ENCODE measurements around the gene ZNF70. TPM values are rescaled to one million over a fixed set of nuclear protein-coding genes. Genes with fewer than 3 reads are reported as not detected.
A peak's percentile ranks its signal among the peaks of the same experiment; 100 is the strongest.

Gene ZNF70
- total and polyA plus RNA-seq, 2 donors (not counting 1 experiment from before 2014, with no cell fraction given), result 2.1 to 8.3 TPM

- peak overlapping the region in 4 of 5 experiments; percentile 72 to 95 (median 89) for H3K4me3 ChIP-seq (ENCODE audit: control extremely low read depth in 1 of 5, extremely low read depth in 1 of 5, insufficient read depth in 1 of 5, low read depth in 2 of 5, low read length in 4 of 5)
- H3K4me2 ChIP-seq (replicated peaks; ENCODE audit: low read depth, low read length, poor library complexity, severe bottlenecking), result peak overlapping the region; percentile 80
- H3K27me3 ChIP-seq (replicated peaks in 1 of 4; ENCODE audit: control extremely low read depth in 1 of 4, control insufficient read depth in 3 of 4, insufficient read depth in 4 of 4, low read length in 3 of 4), result no peaks in the 10 kb centered on the region
- DNase-seq (no peak), ATAC-seq (ENCODE audit: low read depth) (no peak)
- H3K36me3 ChIP-seq (replicated peaks in 1 of 2; ENCODE audit: control extremely low read depth in 1 of 2, control insufficient read depth in 1 of 2, extremely low read depth in 1 of 2, insufficient read depth in 2 of 2, low read length in 1 of 2), result peaks cover 0 to 3% of the 10 kb centered on the region in 2 experiments
- H3K9me3 ChIP-seq (ENCODE audit: control extremely low read depth in 1 of 3, control insufficient read depth in 2 of 3, insufficient read depth in 1 of 3, low read length in 2 of 3), result no peaks in the 10 kb centered on the region
- peaks cover 40% of the 10 kb centered on the region for H3K79me2 ChIP-seq (ENCODE audit: control insufficient read depth, insufficient read depth, low read length)
- WGBS (ENCODE audit: insufficient coverage), result 81% methylated on average over 6 of the region's 9 CpGs
- ChIA-PET CTCF (interaction anchor here (3.2 kb wide), 1 partner anchor 63 kb away, joined by 20 read pairs; no protein-coding TSS in a partner anchor), POLR2A (interaction anchor here (0.7 to 2.9 kb wide), 6 partner anchors 9 to 126 kb away, joined by 3 to 29 read pairs (median 8); partner anchors contain the start of genes DERL3, VPREB3 and ZNF70)
- Mint-ChIP-seq H3K27ac (peak overlapping the region; percentile 91), H3K9me3 (ENCODE audit: insufficient read depth) (no peaks in the 10 kb centered on the region), H3K27me3 (no peaks in the 10 kb centered on the region), H3K4me1 (peaks cover 36% of the 10 kb centered on the region), H3K4me3 (peak overlapping the region; percentile 95)
- H3K4me1 ChIP-seq (ENCODE audit: control insufficient read depth in 2 of 2, insufficient read depth in 2 of 2, low read length in 2 of 2), result peaks cover 48 to 57% of the 10 kb centered on the region in 2 donors
- peaks cover 37% of the 10 kb centered on the region for H4K20me1 ChIP-seq (ENCODE audit: control insufficient read depth, insufficient read depth, low read length, poor library complexity, severe bottlenecking)
- peak overlapping the region; percentile 95 for H3K9ac ChIP-seq (ENCODE audit: low read length)
- H3K27ac ChIP-seq (ENCODE audit: low read length in 2 of 2), result peak overlapping the region; percentile 94 to 98
- intact Hi-C loops (cut with micrococcal nuclease), result loop anchor here (5.0 to 10.0 kb wide), 2 partner anchors 126 to 229 kb away; partner anchors contain the start of gene CABIN1
- TF ChIP-seq CTCF (IDR thresholded peaks at IDR 0.05) (no peak), EZH2 (IDR thresholded peaks at IDR 0.05; ENCODE audit: borderline replicate concordance, insufficient read depth, low read depth, low read length, poor library complexity, severe bottlenecking) (no peak)
- peak overlapping the region; percentile 81 for H2AFZ ChIP-seq (ENCODE audit: insufficient read depth, low read depth, low read length, poor library complexity, severe bottlenecking)
Observed at GRCh38 chr22:23786261-23786710, 35.4 kb upstream of the ZNF70 start.

- POLR2A ChIA-PET, result no interaction called here
- H3K4me2 ChIP-seq (replicated peaks; ENCODE audit: low read depth, low read length, poor library complexity, severe bottlenecking), result peak overlapping the region; percentile 26
- H3K9me3 ChIP-seq (ENCODE audit: control extremely low read depth in 1 of 3, control insufficient read depth in 2 of 3, insufficient read depth in 1 of 3, low read length in 2 of 3), result no peaks in the 10 kb centered on the region
- H3K4me3 ChIP-seq (ENCODE audit: control extremely low read depth in 1 of 5, extremely low read depth in 1 of 5, insufficient read depth in 1 of 5, low read depth in 2 of 5, low read length in 4 of 5), result no peak overlapping the region
- Mint-ChIP-seq H3K4me1 (peaks cover 25% of the 10 kb centered on the region), H3K27me3 (no peaks in the 10 kb centered on the region), H3K27ac (peak overlapping the region; percentile 70), H3K4me3 (no peak overlapping the region), H3K9me3 (ENCODE audit: insufficient read depth) (no peaks in the 10 kb centered on the region)
- no peaks in the 10 kb centered on the region for H3K27me3 ChIP-seq (replicated peaks in 1 of 4; ENCODE audit: control extremely low read depth in 1 of 4, control insufficient read depth in 3 of 4, insufficient read depth in 4 of 4, low read length in 3 of 4)
- ATAC-seq (ENCODE audit: low read depth) (no peak), DNase-seq (no peak)
- 11% methylated on average over 4 of the region's 8 CpGs for WGBS (ENCODE audit: insufficient coverage)
- no peak overlapping the region for H3K9ac ChIP-seq (ENCODE audit: low read length)
- intact Hi-C loops (cut with micrococcal nuclease), result loop anchor here (10.0 kb wide), 1 partner anchor 231 kb away; the partner anchor contains the start of gene CABIN1
- peaks cover 18% of the 10 kb centered on the region for H4K20me1 ChIP-seq (ENCODE audit: control insufficient read depth, insufficient read depth, low read length, poor library complexity, severe bottlenecking)
- peaks cover 0 to 10% of the 10 kb centered on the region in 2 experiments for H3K36me3 ChIP-seq (replicated peaks in 1 of 2; ENCODE audit: control extremely low read depth in 1 of 2, control insufficient read depth in 1 of 2, extremely low read depth in 1 of 2, insufficient read depth in 2 of 2, low read length in 1 of 2)
- TF ChIP-seq CTCF (IDR thresholded peaks at IDR 0.05) (no peak), EZH2 (IDR thresholded peaks at IDR 0.05; ENCODE audit: borderline replicate concordance, insufficient read depth, low read depth, low read length, poor library complexity, severe bottlenecking) (no peak)
- peak overlapping the region in 1 of 2 donors; percentile 27 for H3K27ac ChIP-seq (ENCODE audit: low read length in 2 of 2)
- CTCF ChIA-PET, result no interaction called here
- peaks cover 20% of the 10 kb centered on the region for H3K79me2 ChIP-seq (ENCODE audit: control insufficient read depth, insufficient read depth, low read length)
- H3K4me1 ChIP-seq (ENCODE audit: control insufficient read depth in 2 of 2, insufficient read depth in 2 of 2, low read length in 2 of 2), result peaks cover 33 to 38% of the 10 kb centered on the region in 2 donors
- H2AFZ ChIP-seq (ENCODE audit: insufficient read depth, low read depth, low read length, poor library complexity, severe bottlenecking), result no peak overlapping the region
Observed at GRCh38 chr22:23784215-23784732, 33.4 kb upstream of the ZNF70 start.

All from B cell (primary cell).